Neural crest cell (in vitro differentiated cells): ENCODE data around the gene FNIP1. TPM values are rescaled to one million over a fixed set of nuclear protein-coding genes. Genes with fewer than 3 reads are reported as not detected.

ENCODE experiments used
- DNase-seq: peaks from one replicate; pipeline ENCODE4 v3.0.0; 2021; ENCODE audit warnings: low read depth, mixed read lengths, low spot score
- H3K27ac Mint-ChIP-seq: one replicate; pipeline ENCODE4 v1.8.0; 2021; ENCODE audit warnings: mild to moderate bottlenecking, mixed read lengths; ENCODE audit not compliant: unreplicated experiment
- H3K27me3 Mint-ChIP-seq: 2 replicates; pipeline ENCODE4 v1.8.0; 2021; ENCODE audit warnings: low read depth, mild to moderate bottlenecking, mixed read lengths
- H3K36me3 Mint-ChIP-seq: 2 replicates; pipeline ENCODE4 v1.8.0; 2021; ENCODE audit warnings: low read depth, mild to moderate bottlenecking, mixed read lengths
- H3K4me1 Mint-ChIP-seq: 2 replicates; pipeline ENCODE4 v1.8.0; 2021; ENCODE audit warnings: mixed read lengths
- H3K4me3 Mint-ChIP-seq: one replicate; pipeline ENCODE4 v1.8.0; 2021; ENCODE audit warnings: mild to moderate bottlenecking, mixed read lengths
- H3K9me3 Mint-ChIP-seq: 2 replicates; pipeline ENCODE4 v1.8.0; 2021; ENCODE audit warnings: mixed read lengths
- total RNA-seq: library from RNA; stranded (reverse); gene quantifications from 2 replicates; pipeline ENCODE4 v1.2.1, GENCODE V29; 2021
- TF ChIP-seq, protein P1 (sequence below): fragments of 200-600 bp; sonication (generic); conservative IDR thresholded peaks from 2 replicates; pipeline ENCODE4 v1.5.0; 2021; ENCODE audit warnings: antibody characterized with exemption, mild to moderate bottlenecking

Gene FNIP1
- total RNA-seq, 1 donor from 2014 or later: 20.6 TPM

DNA sequence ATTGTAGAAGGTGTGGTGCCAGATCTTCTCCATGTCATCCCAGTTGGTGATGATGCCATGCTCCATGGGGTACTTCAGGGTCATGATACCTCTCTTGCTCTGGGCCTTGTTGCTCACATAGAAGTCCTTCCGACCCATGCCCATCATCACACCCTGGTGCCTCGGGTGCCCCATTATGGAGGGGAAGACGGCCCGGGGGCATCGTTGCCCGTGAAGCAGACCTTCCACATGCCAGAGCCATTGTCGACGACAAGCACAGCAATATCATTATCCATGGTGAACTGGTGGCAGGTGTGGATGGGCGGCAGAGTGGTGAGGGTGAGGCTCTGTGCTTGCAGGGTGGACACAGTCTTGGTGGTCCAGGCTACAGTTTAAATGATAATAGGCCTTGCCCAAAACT is 137.0 kb downstream of the FNIP1 start:
- TF ChIP-seq, protein P1, sequence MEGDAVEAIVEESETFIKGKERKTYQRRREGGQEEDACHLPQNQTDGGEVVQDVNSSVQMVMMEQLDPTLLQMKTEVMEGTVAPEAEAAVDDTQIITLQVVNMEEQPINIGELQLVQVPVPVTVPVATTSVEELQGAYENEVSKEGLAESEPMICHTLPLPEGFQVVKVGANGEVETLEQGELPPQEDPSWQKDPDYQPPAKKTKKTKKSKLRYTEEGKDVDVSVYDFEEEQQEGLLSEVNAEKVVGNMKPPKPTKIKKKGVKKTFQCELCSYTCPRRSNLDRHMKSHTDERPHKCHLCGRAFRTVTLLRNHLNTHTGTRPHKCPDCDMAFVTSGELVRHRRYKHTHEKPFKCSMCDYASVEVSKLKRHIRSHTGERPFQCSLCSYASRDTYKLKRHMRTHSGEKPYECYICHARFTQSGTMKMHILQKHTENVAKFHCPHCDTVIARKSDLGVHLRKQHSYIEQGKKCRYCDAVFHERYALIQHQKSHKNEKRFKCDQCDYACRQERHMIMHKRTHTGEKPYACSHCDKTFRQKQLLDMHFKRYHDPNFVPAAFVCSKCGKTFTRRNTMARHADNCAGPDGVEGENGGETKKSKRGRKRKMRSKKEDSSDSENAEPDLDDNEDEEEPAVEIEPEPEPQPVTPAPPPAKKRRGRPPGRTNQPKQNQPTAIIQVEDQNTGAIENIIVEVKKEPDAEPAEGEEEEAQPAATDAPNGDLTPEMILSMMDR: no peak
- no peak overlapping the region for H3K4me3 Mint-ChIP-seq
- H3K9me3 Mint-ChIP-seq: peaks cover 6% of the 10 kb centered on the region
- H3K4me1 Mint-ChIP-seq: no peaks in the 10 kb centered on the region
- no peaks in the 10 kb centered on the region for H3K27me3 Mint-ChIP-seq
- H3K27ac Mint-ChIP-seq: no peak overlapping the region
- peaks cover 32% of the 10 kb centered on the region for H3K36me3 Mint-ChIP-seq
- no peak for DNase-seq

DNA sequence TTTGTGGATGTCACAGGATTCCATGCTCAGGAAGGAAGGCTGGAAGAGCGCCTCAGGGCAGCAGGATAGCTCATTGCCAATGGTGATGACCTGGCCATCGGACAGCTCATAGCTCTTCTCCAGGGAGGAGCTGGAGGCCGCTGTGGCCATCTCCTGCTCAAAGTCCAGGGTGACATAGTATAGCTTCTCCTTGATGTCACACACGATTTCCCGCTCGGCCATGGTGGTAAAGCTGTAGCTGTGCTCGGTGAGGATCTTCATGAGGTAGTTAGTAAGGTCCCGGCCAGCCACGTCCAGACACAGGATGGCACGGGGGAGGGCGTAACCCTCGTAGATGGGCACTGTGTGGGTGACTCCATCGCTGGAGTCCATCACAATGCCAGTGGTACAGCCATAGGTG is 137.5 kb downstream of the FNIP1 start:
- Mint-ChIP-seq H3K9me3 (peaks cover 6% of the 10 kb centered on the region), H3K36me3 (peaks cover 35% of the 10 kb centered on the region), H3K4me3 (no peak overlapping the region), H3K27me3 (no peaks in the 10 kb centered on the region), H3K4me1 (no peaks in the 10 kb centered on the region), H3K27ac (no peak overlapping the region)
- TF ChIP-seq, protein P1: no peak
- DNase-seq: no peak

DNA sequence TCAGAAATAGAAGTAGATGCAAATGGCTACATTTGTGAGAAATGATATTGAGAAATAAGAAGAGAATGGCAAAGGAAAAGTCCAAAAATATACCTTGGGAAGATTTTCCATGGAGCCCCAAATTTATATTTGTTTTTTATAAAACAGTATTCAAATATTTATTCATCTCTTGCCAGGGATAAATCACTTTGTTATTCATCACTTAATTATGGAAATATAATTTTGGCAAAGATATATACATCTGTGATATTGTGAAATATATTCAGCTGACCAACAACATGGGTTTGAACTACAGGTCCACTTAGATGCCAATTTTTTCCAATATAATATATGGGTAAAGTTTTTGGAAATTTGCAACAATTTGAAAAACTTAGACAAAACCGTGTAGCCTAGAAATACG is 142.0 kb downstream of the FNIP1 start:
- Mint-ChIP-seq H3K36me3 (peaks cover 39% of the 10 kb centered on the region), H3K4me3 (no peak overlapping the region), H3K9me3 (peaks cover 2% of the 10 kb centered on the region), H3K27ac (peak overlapping the region; percentile 83), H3K4me1 (no peaks in the 10 kb centered on the region), H3K27me3 (no peaks in the 10 kb centered on the region)
- TF ChIP-seq, protein P1: no peak
- no peak for DNase-seq

DNA sequence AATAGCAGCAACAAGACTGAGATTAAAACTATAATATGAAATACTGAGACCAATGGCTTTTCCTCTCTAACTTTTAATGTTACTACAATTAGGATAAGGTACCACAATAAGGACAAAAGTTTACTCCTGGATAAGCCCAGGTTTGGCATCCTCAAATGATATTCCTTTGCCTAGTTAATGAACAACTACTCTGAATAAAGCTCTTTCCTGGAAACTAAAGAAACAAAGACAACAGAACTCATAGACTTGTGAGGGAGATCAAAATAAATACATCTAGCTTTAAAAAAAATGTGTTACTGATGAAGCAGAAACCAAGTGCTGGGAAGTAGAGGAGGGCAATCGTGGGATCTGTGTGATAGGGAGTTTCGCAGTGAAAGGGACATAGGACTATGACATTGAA is 142.5 kb downstream of the FNIP1 start:
- DNase-seq: no peak
- H3K4me1 Mint-ChIP-seq: no peaks in the 10 kb centered on the region
- no peaks in the 10 kb centered on the region for H3K27me3 Mint-ChIP-seq
- H3K9me3 Mint-ChIP-seq: peaks cover under 1% of the 10 kb centered on the region
- no peak overlapping the region for H3K27ac Mint-ChIP-seq
- H3K4me3 Mint-ChIP-seq: no peak overlapping the region
- TF ChIP-seq, protein P1: no peak
- peaks cover 36% of the 10 kb centered on the region for H3K36me3 Mint-ChIP-seq

DNA sequence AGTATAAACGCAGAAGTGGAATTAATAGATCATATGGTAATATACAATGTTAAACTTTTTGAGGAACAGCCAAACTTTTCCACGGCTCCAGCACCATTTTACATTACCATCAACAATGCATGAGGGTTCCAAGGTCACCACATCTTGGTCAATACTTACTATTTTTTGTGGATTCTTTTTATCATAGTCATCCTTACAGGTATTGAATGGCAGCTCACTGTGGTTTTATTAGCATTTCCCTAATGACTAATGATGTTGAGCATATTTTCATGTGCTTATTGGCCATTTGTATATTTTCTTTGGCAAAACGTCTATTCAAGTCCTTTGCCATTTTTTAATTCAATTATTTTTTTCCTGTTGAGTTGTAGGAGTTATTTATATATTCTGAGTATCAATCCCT is 147.7 kb downstream of the FNIP1 start:
- DNase-seq: no peak
- Mint-ChIP-seq H3K9me3 (no peaks in the 10 kb centered on the region), H3K36me3 (peaks cover 30% of the 10 kb centered on the region), H3K4me3 (no peak overlapping the region), H3K4me1 (no peaks in the 10 kb centered on the region), H3K27ac (no peak overlapping the region), H3K27me3 (no peaks in the 10 kb centered on the region)
- TF ChIP-seq, protein P1: no peak
